Lower leg skin (tissue), 4 donors: Measurements from ENCODE around the gene ARRDC4. TPM values are rescaled to one million over a fixed set of nuclear protein-coding genes. Genes with fewer than 3 reads are reported as not detected.

Experiments
- DNase-seq, 2 donors: peaks; one replicate each; pipeline ENCODE4 v3.0.0-alpha.2; 2019; ENCODE audit warnings: low spot score in 2 of 2
- H3K4me3 ChIP-seq: fragments of 200-600 bp; sonication (generic); 2 replicates; pipeline ENCODE4 v1.5.1; 2017; ENCODE audit warnings: mild to moderate bottlenecking, low read depth; ENCODE audit not compliant: poor library complexity, severe bottlenecking
- CTCF ChIP-seq, 3 donors: fragments of 450-650 bp; IDR thresholded peaks; one replicate each; pipeline ENCODE4 v1.5.1; 2016; ENCODE audit warnings: antibody characterized with exemption in 3 of 3, mild to moderate bottlenecking in 3 of 3, moderate library complexity in 2 of 3
- POLR2A ChIP-seq, 2 donors: fragments of 450-650 bp; IDR thresholded peaks; one replicate each; pipeline ENCODE4 v1.6.1; 2016 to 2017; ENCODE audit warnings: antibody characterized with exemption in 2 of 2, mild to moderate bottlenecking in 1 of 2, moderate library complexity in 1 of 2
- WGBS, 2 donors: methylation state at CpG; one replicate each; pipeline ENCODE4 v1.1.5; 2018; 5-methylcytosine and 5-hydroxymethylcytosine counted together
- intact Hi-C: fragments of 100-400 bp; cut with DNase I; formaldehyde crosslinking; loops from one replicate; pipeline ENCODE4 v1.15.0; 2023; ENCODE audit warnings: low total_unique reads
- total RNA-seq, 4 donors: library from RNA; depleted of rRNA; stranded (reverse); fragments of >200 nt; gene quantifications; one replicate each; pipeline ENCODE4 v1.1.0, GENCODE V29; 2016

ARRDC4 gene
- total RNA-seq, 4 donors from 2014 or later = 44.0 to 103 (median 60.3) TPM

DNA sequence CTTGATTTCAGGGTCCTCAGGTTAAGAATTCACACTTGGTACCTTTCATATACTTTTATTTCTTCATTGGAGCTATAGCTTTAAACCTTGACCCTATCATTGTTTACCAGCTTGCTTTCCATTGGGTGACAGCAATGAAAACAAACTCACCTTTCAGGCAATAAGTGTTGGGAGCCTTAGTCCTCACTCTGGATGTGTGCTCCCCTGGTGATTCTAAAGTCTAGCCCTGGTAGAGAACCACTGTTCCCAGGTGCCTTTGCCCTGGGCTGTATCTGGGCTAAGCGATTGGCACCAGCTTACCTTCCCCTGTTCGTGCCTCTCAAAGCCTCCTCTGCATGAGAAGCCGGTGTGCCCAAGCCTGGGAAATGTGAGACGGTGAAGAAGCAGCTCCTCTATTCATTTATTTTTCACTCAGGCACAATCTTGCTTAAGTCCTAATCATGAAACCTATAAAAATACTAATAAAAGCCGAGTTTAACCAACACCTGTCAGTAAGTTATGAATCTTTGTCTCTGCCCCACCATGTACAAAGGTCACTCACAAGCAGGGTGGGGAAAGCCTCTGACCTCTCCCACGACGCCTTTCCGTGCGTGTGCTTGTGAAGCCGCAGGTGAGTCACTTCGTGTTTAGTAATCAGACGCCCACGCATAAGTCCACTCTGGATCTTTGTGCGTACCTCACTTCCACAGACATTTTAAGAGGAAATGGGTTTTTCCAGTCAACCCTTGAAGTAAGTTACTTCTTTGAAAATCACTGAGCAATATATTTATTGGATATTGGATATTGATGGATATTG lies 12.8 kb upstream of the ARRDC4 start:
- intact Hi-C loops = no loop called here

DNA sequence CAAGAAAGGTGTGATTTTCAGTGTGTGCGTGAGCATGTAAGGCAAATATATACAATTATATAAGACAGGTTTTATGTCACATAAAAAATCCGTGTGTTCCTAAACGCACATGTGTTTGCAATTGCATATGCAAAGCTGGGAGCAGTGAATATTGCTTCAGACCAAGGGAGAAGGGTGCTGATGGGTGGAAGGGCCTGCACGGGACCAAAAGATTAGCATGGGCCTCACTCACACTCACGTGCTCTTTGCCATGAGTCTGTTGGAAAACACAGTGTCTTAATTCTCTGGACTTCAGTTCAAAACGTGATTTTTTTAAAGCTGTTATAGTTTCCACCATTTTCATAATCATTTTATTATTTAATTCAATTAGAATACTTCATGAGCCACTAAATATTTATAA lies 7.2 kb upstream of the ARRDC4 start:
- WGBS, 2 donors = 74 to 77% methylated on average over 6 of the region's 6 CpGs
- H3K4me3 ChIP-seq = no peak overlapping the region
- intact Hi-C loops = no loop called here
- no peak for TF ChIP-seq CTCF (IDR thresholded peaks at IDR 0.05)
- TF ChIP-seq POLR2A (IDR thresholded peaks at IDR 0.05) = no peak
- DNase-seq = no peak

More for the DNA sequence above, 12.8 kb upstream of the ARRDC4 start:
- 76 to 81% methylated on average over 14 of the region's 14 CpGs for WGBS, 2 donors
- no peak for DNase-seq
- TF ChIP-seq POLR2A (IDR thresholded peaks at IDR 0.05) = no peak
- TF ChIP-seq CTCF (IDR thresholded peaks at IDR 0.05) = no peak
- H3K4me3 ChIP-seq = no peak overlapping the region

- 92 to 95% methylated on average over 8 of the region's 8 CpGs for WGBS, 2 donors
- no peak overlapping the region for H3K4me3 ChIP-seq
- TF ChIP-seq CTCF (IDR thresholded peaks at IDR 0.05) = no peak
- no peak for TF ChIP-seq POLR2A (IDR thresholded peaks at IDR 0.05)
- DNase-seq = no peak
- intact Hi-C loops = no loop called here
These were observed 6.8 kb upstream of the ARRDC4 start for GRCh38 chr15:97953748-97954147.

- no peak for TF ChIP-seq CTCF (IDR thresholded peaks at IDR 0.05)
- TF ChIP-seq POLR2A (IDR thresholded peaks at IDR 0.05) = no peak
- intact Hi-C loops = no loop called here
- 75 to 79% methylated on average over 2 of the region's 2 CpGs for WGBS, 2 donors
- H3K4me3 ChIP-seq = no peak overlapping the region
- DNase-seq = no peak
These were observed 5.5 kb upstream of the ARRDC4 start for GRCh38 chr15:97955035-97955434.

- H3K4me3 ChIP-seq = no peak overlapping the region
- WGBS, 2 donors = 91 to 94% methylated on average over 4 of the region's 4 CpGs
- intact Hi-C loops = no loop called here
- DNase-seq = no peak
- TF ChIP-seq CTCF (IDR thresholded peaks at IDR 0.05) (no peak), POLR2A (IDR thresholded peaks at IDR 0.05) (no peak)
These were observed 5.0 kb upstream of the ARRDC4 start for GRCh38 chr15:97955529-97955928.
